IPS-18c (cell line): ENCODE measurements around the gene CRTC3.

Source experiments
- H3K4me3 ChIP-seq: 2 replicates; pipeline ENCODE4 v1.7.0; 2013; ENCODE audit warnings: low read depth, mild to moderate bottlenecking, low read length, moderate library complexity; ENCODE audit not compliant: insufficient read depth
- H3K9me3 ChIP-seq: one replicate; pipeline ENCODE4 v1.6.1; 2013; ENCODE audit warnings: mild to moderate bottlenecking, low read length, moderate library complexity; ENCODE audit not compliant: control insufficient read depth, insufficient read depth

CRTC3 gene

DNA sequence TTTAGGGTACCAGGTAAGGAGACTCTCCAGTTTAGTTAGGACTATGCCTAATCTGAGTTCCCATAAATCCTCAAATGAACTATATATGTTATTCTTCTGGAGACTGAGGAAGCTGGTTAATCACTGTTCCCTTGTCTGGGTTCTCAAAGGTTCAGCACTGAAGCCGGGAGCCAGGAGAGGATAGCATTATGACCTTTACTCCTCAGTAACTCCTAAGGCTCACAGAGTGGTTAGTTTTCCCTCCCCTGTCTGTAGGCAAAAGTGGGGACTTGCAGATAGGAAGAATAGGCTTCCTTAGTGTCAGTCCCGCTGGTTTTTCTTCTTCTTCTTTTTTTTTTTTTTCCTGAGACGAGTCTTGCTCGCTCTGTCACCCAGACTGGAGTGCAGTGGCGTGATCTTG lies 50.4 kb downstream of the CRTC3 start:
- Histone ChIP-seq H3K4me3 (no peak overlapping the region), H3K9me3 (no peaks in the 10 kb centered on the region)

DNA sequence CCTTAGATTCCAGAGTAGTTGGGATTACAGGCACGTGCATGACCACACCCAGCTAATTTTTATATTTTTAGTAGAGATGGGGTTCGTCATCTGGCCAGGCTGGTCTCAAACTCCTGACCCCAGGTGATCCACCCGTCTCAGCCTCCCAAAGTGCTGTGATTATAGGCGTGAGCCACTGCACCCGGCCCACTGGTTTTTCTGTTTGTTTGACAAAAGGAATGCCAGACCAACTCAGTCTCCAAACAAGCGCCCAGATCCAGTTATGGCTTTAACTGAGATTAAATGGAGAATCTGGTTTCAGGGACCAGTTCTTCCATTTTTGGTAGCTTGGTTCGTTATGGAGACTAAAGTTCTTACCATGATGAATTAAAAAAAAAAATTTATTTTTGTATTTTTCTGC lies 50.8 kb downstream of the CRTC3 start:
- no peak overlapping the region for H3K4me3 ChIP-seq

DNA sequence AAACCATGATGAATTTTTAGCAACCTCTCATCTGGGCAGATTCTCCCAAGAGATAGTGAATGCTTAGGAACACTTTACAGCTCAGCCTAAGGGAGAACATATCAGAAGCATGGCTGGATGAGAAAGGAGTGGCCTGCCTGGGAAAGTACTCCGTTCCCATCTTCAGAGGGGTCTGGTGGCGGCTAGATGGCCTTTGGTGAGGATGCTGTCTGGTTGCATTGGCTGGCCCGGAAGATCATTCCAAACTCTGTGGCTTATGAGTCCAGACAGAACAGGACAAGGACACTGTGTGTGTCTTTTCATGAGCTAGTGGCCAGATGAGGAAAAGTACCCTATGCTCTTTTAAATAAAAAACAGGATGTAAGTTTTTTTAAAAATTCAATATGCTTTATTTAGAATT lies 51.2 kb downstream of the CRTC3 start:
- H3K4me3 ChIP-seq: no peak overlapping the region
- H3K9me3 ChIP-seq: no peaks in the 10 kb centered on the region

More for the DNA sequence above, 50.8 kb downstream of the CRTC3 start:
- H3K9me3 ChIP-seq: no peaks in the 10 kb centered on the region

DNA sequence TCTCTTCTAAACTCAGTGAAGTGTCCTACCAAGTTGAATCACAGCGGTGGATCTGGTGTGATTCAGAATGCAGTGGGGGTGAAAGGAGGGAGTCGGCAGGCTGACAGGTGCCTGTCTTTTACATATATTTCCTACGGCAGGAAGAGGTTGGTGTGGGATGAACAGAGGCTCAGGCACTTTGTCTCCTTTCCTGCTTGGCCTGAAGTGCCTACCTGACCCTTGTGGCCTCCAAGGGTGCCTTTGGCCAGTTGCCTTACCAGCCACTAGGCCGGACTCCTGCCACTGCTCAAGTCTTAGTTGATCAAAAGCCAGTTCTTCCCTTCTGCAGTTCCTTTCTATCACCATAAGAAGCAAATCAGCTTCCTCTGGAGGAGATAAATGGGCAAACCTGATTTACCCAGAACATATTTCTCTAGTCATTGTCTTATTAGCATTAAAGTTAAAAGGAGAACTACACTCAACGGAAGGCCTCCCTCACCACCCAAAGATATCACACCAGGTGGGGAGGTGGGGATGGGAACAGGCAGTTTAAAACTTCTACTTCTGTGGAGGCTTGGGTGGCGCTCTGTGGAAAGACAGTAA lies 52.1 kb downstream of the CRTC3 start:
- no peaks in the 10 kb centered on the region for H3K9me3 ChIP-seq
- no peak overlapping the region for H3K4me3 ChIP-seq

DNA sequence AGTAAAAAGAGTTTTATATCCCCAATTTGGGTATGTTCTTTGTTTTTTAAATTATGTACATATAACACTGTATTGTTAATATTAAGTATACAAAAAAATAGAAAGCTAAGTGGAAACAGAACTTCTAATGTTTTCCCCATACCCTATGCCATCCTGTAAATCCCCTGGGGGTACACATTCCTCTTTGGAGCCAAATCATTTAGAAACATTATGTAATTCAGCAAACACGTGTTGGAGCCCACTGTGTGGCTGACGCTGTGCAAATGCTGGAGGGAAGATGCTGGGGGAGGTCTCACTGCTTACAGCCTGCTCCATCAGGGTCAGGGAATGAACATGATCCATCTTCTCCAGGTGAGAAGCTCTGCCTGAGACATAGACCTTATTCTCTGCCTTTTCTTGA lies 52.8 kb downstream of the CRTC3 start:
- no peak overlapping the region for H3K4me3 ChIP-seq

DNA sequence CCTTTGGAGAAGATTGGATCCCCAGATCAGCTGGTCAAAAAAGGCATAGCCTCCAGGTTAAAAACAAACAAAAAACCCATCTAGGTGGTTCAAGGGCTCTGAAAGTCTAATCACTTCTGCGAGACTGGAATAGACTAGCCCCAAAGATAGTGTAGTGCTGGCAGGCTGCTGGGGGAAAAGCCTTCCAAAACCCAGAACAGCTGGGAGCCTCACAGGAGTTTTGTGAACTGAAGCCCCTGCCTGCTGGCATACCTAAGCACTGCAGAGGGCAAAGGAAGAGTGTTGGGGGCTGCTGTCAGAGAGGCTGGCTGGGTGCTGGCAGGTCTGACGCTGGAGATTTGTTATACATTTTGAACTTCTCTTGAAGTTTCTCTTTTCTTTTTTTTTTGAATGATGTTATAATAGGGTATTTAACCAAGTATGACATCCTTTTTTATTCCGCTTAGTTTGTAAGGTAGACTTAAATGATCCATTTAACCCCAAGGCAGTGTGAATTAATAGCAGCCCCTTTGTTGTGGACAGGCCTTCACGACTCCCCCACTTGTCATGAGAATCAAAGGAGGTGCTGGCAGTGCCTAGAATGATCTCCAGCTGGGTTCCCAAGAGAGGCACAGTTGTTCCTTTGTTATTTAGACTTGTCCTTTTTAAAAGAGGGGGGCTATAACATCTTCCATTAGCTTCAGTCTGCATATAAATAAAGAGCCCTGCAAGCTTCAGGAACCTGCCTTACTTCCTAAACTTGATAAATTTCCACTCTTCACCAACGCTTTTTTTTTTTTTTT lies 53.9 kb downstream of the CRTC3 start:
- no peak overlapping the region for H3K4me3 ChIP-seq
- no peaks in the 10 kb centered on the region for H3K9me3 ChIP-seq

More for the DNA sequence above, 52.8 kb downstream of the CRTC3 start:
- H3K9me3 ChIP-seq: no peaks in the 10 kb centered on the region

DNA sequence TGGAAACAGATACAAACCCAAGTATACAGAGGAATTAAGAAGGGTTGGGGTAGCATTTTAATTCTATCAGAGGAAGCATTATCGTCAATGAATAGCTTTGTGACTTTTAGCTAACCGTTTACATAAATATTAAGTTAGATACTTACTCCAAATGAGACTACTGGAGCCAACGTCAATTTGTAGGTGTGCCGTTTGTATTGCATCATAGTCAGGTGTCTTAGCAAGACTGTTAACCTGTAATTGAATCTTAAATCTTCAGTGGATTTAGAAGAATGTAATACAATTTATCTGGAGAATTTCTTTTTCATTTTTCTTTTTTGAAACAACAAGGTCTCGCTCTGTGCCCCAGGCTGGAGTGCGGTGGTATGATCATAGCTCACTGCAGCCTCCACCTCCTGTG lies 55.1 kb downstream of the CRTC3 start:
- H3K9me3 ChIP-seq: no peaks in the 10 kb centered on the region
- no peak overlapping the region for H3K4me3 ChIP-seq

DNA sequence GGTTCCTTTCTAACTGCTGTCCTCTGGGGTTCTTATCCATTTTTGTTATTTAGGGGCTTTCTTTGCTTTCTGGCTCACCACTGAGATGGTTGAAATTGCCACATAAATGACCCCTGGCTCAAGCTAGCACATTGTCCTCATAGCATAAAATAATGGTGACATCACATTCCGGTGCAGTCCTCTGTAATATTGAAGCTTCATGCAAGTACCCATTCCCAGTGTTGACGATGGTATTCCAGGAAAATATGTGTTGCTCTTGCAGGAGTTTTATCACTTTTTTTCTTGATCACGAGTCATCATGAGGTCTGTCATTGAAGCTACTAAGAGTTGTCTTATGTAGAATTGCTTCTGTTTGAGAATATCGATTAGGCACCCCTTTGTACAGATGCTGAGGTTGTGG lies 56.1 kb downstream of the CRTC3 start:
- H3K9me3 ChIP-seq: no peaks in the 10 kb centered on the region
- H3K4me3 ChIP-seq: no peak overlapping the region

DNA sequence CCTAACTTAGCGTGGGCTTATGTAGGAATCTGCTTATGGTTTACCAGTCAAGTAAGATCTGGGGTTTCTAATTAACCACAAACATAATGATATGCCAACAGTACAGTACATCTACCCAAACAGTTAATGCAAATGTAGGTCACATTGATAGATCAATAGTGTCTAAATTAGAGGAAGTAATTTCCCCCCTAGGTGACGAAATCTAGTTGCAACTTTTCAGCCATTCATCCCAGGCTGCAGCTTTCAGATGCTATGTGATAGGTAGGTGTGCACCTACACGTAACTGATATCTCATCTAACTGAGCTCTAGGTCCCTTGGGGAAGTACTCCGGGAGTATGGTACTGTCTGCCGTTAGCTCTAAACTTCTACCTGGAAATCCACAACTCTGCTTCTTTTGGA lies 57.2 kb downstream of the CRTC3 start:
- no peaks in the 10 kb centered on the region for H3K9me3 ChIP-seq

DNA sequence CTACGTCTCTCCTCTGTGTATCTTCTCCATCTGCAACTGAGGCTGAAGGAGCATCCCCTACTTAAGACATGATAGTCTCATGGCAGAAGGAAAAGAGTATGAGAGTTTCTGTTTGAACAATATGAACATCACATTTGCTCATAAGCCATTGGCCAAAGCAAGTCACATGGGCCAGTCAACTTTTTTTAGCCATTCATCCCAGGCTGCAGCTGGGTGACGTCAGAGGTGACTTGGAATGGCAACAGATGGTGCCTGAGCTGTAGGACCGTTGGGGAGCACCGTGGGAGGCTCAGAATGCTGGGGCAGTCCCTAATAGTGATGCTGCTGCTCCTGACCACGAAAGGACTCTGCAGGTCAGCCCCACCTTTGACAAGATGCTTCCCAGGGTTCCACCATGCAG lies 58.7 kb downstream of the CRTC3 start:
- Histone ChIP-seq H3K9me3 (no peaks in the 10 kb centered on the region), H3K4me3 (no peak overlapping the region)

More for the DNA sequence above, 57.2 kb downstream of the CRTC3 start:
- H3K4me3 ChIP-seq: no peak overlapping the region

DNA sequence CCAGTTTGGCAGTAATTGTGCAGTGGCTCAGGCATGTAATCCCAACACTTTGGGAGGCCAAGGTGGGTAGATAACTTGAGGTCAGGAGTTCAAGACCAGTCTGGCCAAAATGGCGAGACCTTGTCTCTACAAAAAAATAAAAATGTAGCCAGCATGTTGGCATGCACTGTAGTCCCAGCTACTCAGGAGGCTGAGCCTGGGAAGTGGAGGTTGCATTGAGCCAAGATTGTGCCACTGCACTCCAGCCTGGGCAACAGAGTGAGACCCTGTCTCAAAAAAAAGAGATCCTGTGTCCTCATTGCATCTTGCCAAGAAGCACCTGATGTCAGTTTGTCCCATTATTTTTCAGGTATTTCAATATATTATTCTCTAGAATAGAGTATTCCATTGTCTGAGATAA lies 61.8 kb downstream of the CRTC3 start:
- Histone ChIP-seq H3K4me3 (no peak overlapping the region), H3K9me3 (no peaks in the 10 kb centered on the region)

DNA sequence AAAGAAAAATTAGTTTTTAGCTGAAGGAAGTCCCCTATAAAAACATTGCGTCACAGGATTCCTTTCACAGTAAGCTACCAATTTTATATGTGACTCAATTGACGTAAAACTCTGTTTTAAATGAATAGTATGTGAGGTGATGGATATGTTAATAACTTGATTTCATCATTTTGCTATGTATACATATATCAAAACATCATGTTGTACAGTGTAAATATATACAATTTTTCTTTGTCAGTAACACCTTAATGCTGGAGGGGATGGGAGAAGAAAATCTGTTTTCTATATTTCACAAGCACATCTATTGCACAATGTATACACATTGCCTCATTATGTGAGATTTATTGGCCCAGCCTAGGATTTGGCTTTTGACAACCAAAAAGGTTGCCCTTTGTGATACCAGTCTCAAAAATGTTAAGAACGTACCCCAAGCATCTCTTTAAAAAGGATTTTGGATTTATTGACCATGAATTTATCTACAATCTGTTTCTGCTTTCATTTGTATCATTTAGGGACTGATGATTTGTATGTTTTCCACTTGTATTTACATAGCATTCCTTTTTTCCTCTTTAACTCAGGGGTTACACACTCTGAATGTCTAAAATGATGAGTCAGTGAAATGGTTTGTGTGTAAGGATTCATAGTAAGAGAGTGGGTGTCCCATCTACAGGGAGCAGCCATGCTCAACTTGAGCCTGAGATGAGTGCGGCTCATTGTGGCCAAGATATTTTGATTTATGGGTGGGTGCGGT lies 62.6 kb downstream of the CRTC3 start:
- Histone ChIP-seq H3K9me3 (no peaks in the 10 kb centered on the region), H3K4me3 (no peak overlapping the region)

DNA sequence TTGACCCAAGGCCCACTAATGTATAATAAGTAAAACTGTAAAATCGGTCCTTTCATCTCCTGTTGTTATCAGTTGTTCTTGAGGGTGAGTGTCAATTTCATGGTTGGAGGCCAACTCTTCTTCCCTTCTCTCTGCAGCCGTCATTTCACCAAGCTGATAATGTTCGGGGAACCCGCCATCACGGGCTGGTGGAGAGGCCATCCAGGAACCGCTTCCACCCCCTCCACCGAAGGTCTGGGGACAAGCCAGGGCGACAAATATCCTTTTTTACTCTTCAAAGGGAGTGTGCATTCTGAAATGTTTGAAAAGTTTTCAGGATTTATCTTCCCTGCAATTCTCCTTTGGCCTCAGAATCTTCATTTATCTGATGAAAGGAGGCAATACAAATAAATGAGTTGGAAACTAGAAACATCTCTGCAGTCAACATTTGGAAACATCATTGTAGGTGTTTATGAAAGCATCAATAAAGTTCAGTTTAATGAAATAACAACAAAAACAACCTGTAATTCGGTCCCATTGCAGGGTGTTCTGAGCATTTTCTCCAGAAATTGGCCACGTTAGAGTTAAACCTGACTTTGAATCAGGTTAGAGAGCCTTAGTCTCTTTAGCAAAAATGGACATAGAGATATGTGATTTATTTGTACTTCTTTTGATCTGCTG lies 63.9 kb downstream of the CRTC3 start:
- H3K4me3 ChIP-seq: no peak overlapping the region
- H3K9me3 ChIP-seq: no peaks in the 10 kb centered on the region

DNA sequence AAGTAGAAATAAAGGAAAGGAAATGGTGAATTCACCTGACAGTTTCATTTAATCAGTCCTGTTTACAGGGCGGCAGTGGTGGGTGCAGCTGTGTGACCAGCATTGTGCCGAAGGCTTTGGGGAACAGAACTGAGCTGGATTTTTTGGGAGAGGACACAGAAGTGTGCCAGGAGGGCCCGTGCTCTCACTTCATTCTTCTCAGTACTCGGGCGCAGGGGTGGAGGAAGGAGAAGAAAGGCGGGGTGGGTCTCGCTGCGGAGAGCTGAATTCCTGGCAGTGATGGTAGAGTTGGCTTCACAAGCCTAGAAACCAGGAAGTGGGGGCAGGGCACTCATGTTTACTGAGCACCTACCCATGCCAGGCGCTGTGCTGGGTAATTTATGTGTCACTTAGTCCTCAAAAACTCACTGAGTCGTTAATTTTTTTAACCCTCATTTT lies 64.6 kb downstream of the CRTC3 start:
- no peak overlapping the region for H3K4me3 ChIP-seq
- H3K9me3 ChIP-seq: no peaks in the 10 kb centered on the region

DNA sequence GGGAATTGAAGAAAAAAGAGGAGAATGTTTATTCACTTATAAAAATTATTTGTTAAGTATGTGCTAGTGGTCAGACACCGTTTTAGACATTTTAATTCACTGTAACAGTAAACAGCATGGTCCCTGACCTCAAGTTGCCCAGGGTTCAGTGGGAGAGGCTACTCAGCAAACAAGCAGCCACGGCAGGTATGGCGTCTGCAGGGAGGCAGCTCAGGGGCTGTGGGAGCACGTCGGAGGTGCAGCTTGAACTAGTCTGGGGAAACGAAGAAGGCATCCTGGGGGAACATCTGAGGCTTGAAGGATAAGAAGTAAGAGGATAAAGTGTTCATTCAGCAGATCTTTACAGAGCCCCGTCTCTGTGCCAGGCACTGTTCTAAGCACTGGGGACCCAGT lies 66.0 kb downstream of the CRTC3 start:
- Histone ChIP-seq H3K4me3 (no peak overlapping the region), H3K9me3 (no peaks in the 10 kb centered on the region)

DNA sequence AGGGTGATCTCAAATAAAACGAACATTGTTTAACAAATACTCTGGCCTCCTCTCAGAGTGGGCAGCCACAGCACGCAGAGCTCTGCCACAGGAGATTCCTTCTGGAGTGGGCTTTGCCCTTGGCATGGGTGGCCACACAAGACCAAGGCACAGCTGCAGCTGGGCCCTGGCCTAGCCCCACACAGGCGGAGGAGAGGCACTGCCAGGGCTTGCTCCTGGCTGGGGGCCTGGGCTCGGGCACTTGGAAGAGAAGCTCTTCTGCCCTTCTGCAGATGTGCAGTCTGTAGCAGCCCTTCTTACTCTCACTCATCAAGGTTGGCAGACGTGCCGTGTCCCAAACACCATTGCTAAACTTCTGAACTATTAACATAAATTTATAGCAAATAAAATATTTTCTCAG lies 67.2 kb downstream of the CRTC3 start:
- H3K4me3 ChIP-seq: no peak overlapping the region
- no peaks in the 10 kb centered on the region for H3K9me3 ChIP-seq

DNA sequence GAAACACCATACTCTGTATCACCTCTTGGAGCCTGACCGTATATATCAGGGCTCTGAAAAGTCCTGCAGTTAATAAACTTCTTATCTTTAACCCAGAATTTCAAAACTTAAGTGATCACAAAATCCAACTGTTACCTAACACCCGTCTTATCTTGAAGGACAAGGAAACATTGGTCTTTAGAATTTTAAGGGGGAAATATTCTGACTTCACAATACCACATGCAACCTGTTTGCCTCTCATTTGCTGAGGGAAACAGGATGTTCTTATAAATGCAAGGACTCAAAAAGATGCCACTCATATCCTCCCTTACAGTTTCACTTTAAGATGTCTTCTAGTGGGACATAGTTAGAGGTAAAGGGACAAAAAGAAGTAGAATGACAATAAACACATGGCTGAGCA lies 67.9 kb downstream of the CRTC3 start:
- no peaks in the 10 kb centered on the region for H3K9me3 ChIP-seq
- no peak overlapping the region for H3K4me3 ChIP-seq
